ENCODE measurements around the gene ZNF529.

The ZNF529 gene

DNA sequence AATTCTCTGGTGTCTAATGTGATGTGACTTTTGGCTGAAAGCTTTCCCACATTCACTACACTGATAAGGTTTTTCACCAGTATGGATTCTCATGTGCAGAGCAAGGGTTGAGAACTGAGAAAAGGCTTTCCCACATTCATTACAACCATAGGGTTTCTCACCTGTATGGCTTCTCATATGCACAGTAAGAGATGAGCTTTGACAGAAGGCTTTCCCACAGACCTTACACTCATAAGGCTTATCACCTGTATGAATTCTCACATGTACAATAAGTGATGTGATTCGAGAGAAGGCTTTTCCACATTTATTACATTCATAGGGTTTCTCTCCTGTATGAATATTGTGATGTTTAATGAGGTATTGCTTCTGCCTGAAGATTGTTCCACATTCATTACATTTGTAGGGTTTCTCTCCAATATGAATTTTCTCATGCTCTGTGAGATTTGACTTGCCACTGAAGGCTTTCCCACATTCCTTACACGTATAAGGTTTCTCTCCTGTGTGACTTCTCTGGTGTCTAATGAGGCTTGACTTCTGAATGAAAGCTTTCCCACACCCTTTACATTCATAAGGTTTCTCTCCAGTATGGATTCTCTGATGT lies 59.0 kb downstream of the ZNF529 start:
- DNase-seq (ENCODE audit: low read depth in 3 of 3, low spot score in 1 of 3) = no peak

DNA sequence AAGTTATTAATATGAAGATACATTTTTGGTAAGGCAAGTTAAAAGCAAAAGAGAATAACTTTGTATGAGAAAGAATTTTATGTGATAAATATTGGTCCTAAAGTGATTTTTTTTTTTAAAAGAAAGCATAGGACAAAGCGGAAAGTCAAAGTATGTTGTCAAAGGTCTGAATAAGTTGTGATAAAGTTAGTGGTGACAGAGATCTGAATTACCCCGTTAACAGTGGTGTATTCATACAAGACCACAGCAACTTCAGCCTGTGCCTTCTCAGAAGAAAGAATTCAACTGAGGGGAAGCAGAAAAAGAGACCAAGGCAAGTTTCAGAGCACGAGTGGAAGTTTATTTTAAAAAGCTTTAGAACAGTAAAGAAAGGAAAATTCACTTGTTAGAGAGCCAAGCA lies 64.8 kb downstream of the ZNF529 start:
- no peak for DNase-seq (ENCODE audit: low read depth in 3 of 3, low spot score in 1 of 3)

DNA sequence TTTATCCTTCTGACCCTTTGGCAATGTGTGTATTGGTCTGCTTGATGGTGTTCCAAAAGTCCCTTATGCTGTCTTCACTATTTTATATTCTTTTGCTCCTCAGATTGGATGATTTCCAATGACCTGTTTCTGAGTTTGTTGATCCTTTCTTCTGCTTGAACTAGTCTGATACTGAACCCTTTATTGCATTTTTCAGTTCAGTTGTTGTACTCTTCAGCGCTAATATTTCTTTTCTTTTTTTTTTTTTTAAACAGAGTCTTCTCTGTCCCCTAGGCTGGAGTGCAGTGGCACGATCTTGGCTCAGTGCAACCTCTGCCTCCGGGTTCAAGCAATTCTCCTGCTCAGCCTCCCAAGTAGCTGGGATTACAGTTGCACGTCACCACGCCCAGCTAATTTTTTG lies 71.1 kb downstream of the ZNF529 start:
- DNase-seq (ENCODE audit: low read depth in 3 of 3, low spot score in 1 of 3) = no peak

DNA sequence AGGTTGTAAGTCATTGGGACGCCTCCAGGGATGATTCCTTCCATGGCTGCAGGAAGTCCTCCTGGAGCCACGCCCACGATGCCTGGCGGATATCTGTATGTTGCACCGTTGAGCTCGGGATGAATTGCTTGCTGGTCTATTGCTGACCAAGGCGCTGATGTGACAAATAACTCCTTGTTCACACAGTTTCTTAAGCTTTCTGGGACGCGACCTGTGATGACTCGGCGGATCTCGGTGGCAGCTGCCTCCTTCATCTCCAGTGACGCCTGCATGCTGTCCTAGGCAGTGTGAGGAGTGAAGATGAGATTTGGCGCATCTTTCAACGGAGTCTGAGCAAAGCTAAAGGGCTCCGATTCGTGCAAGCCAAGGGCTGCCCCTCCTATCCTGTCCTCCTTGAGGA lies 76.1 kb downstream of the ZNF529 start:
- DNase-seq (ENCODE audit: low read depth in 3 of 3, low spot score in 1 of 3) = no peak

All from stimulated activated CD4-positive, alpha-beta T cell treated with anti-CD3 and anti-CD28 coated beads, TNF-alpha, amount 100 ng/mL, for 1 hour (primary cell).